Dermis microvascular lymphatic vessel endothelial cell (primary cell): ENCODE results near the gene KCNA3. TPM values are rescaled to one million over a fixed set of nuclear protein-coding genes. Genes with fewer than 3 reads are reported as not detected.

Source experiments
- DNase-seq, 2 donors: peaks; one replicate each; pipeline versions ENCODE4 v3.0.0 to v3.0.0-alpha.2; 2010; ENCODE audit warnings: low read depth in 2 of 2
- total RNA-seq: library from RNA; depleted of rRNA; stranded (reverse); fragments of >200 nt; gene quantifications from 2 replicates; pipeline ENCODE4 v1.2.1, GENCODE V29; 2014

The KCNA3 gene
- total RNA-seq, 1 donor from 2014 or later = not detected

- no peak for DNase-seq
Observed at GRCh38 chr1:110639724-110640386, 34.9 kb downstream of the KCNA3 start.

- DNase-seq = no peak
Observed at GRCh38 chr1:110638556-110638955, 36.2 kb downstream of the KCNA3 start.

GRCh38 chr1:110638058-110638457 is 36.7 kb downstream of the KCNA3 start:
- no peak for DNase-seq

GRCh38 chr1:110637475-110637874 is 37.3 kb downstream of the KCNA3 start:
- no peak for DNase-seq

- no peak for DNase-seq
Observed at GRCh38 chr1:110636149-110636935, 38.4 kb downstream of the KCNA3 start.

- no peak for DNase-seq
Observed at GRCh38 chr1:110635434-110635833, 39.3 kb downstream of the KCNA3 start.

- peak in 1 of 2 donors; percentile 16 for DNase-seq
Observed at GRCh38 chr1:110634455-110635311, 40.1 kb downstream of the KCNA3 start.

- DNase-seq = no peak
Observed at GRCh38 chr1:110634086-110634454, 40.7 kb downstream of the KCNA3 start.

- no peak for DNase-seq
Observed at GRCh38 chr1:110633646-110634030, 41.1 kb downstream of the KCNA3 start.

- DNase-seq = no peak
Observed at GRCh38 chr1:110631836-110632620, 42.7 kb downstream of the KCNA3 start.

- DNase-seq = peak; percentile 28 to 52
Observed at GRCh38 chr1:110630839-110631663, 43.7 kb downstream of the KCNA3 start.

GRCh38 chr1:110628323-110629105 is 46.2 kb downstream of the KCNA3 start:
- DNase-seq = no peak

- DNase-seq = no peak
Observed at GRCh38 chr1:110627764-110628163, 47.0 kb downstream of the KCNA3 start.

- DNase-seq = no peak
Observed at GRCh38 chr1:110626889-110627288, 47.9 kb downstream of the KCNA3 start.

Other genes starting within 250 kb of the KCNA3 start
- gene PROK1, start 223.8 kb downstream of the KCNA3 start, total RNA-seq = not detected in 2 replicates
- not detected in 2 replicates for gene KCNA10, start 155.8 kb downstream of the KCNA3 start, total RNA-seq
- gene KCNA2, start 68.6 kb downstream of the KCNA3 start, total RNA-seq = not detected in 2 replicates
- gene CD53, start 198.2 kb upstream of the KCNA3 start, total RNA-seq = not detected in 2 replicates